Peyer's patch (tissue), 4 donors: ENCODE measurements around the gene PTPRM.

ENCODE experiments used
- CTCF ChIP-seq, 6 experiments: fragments of 450-650 bp in 4 of 6; fragments of 200-600 bp in 2 of 6; sonication (generic) in 1 of 6; IDR thresholded peaks; one replicate each; pipeline ENCODE4 v1.5.1; 2017 to 2019; ENCODE audit warnings: antibody characterized with exemption in 6 of 6, mild to moderate bottlenecking in 3 of 6, moderate library complexity in 1 of 6
- POLR2A ChIP-seq, 2 donors: fragments of 450-650 bp; IDR thresholded peaks; one replicate each; pipeline ENCODE4 v1.5.1; 2017; ENCODE audit warnings: antibody characterized with exemption in 2 of 2, mild to moderate bottlenecking in 2 of 2, moderate library complexity in 2 of 2

GRCh38 chr18:7521226-7521856, 45.8 kb upstream of the PTPRM start:
- TF ChIP-seq CTCF (IDR thresholded peaks at IDR 0.05) (no peak), POLR2A (IDR thresholded peaks at IDR 0.05) (no peak)
